Right ventricle myocardium inferior (tissue), 1 donor: ENCODE results near the gene GTF2A1. TPM values are rescaled to one million over a fixed set of nuclear protein-coding genes. Genes with fewer than 3 reads are reported as not detected.
"Not testable (repeated sequence)": the region's sequence is repeated elsewhere in the genome, so short reads cannot be mapped to it uniquely, and the experiment has no call there.

Source experiments
- ATAC-seq: fragments of 200-7000 bp; cut with Tn5 transposase; one replicate; pipeline ENCODE4 v1.9.1; 2020; ENCODE audit warnings: mild to moderate bottlenecking, moderate library complexity
- DNase-seq: peaks from one replicate; pipeline ENCODE4 v3.0.0; 2021; ENCODE audit errors: missing footprints
- intact Hi-C: fragments of 100-400 bp; cut with DNase I; formaldehyde crosslinking; loops from one replicate; pipeline ENCODE4 v1.11.0; 2022
- total RNA-seq: library from RNA; stranded (reverse); fragmentation: NEBNext Ultra II Directional; extraction: Animal tissue kit (Norgen Biotek cat#: 25700); gene quantifications from one replicate; pipeline ENCODE4 v1.2.1, GENCODE V29; 2021
- donor health status: DM: no; HTN: yes; CAD: no; lungs with severe emphysema.

GTF2A1 gene
- total RNA-seq, 1 donor from 2014 or later, result 17.3 TPM

- DNase-seq (no peak), ATAC-seq (no peak)
- intact Hi-C loops, result no loop called here
Observed at GRCh38 chr14:81235096-81235495, 14.3 kb upstream of the GTF2A1 start.

DNA sequence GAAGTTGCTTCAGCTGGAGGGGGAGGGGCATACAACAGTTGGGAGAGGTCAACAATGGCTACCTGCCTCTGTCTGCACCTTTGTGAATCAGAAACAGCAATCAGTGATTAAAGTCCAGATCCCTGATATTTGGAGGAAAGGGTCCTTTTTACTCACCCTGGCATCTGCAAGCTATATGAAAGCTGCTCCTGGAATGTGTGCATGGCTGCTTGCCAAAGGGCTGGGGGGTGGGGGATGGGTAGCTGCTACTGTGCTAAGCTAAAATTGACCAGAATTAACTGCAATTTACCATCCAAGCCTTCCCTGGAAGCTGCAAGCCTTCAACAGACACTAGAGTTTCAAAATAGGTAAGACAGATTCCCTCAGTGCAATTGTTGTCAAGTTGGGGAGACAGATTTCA, 13.5 kb upstream of the GTF2A1 start:
- intact Hi-C loops, result no loop called here
- DNase-seq, result no peak
- ATAC-seq, result no peak

DNA sequence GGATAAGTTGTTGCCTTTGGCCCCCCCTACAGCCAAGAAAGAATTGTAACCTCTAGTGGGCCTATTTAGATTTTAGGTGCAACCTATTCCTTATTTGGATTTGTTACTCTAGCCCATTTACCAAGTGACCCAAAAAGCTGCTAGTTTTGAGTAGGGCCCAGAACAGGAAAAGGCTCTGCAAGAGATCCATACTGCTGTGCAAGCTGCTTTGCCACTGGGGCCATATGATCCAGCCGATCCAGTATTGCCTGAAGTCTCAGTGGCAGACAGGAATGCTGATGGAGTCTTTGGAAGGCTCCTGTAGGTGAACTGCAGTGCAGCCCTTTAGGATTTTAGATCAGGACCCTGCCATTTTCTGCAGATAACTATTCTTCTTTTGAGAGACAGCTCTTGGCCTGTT, 12.9 kb upstream of the GTF2A1 start:
- intact Hi-C loops, result no loop called here
- DNase-seq (no peak), ATAC-seq (no peak)

DNA sequence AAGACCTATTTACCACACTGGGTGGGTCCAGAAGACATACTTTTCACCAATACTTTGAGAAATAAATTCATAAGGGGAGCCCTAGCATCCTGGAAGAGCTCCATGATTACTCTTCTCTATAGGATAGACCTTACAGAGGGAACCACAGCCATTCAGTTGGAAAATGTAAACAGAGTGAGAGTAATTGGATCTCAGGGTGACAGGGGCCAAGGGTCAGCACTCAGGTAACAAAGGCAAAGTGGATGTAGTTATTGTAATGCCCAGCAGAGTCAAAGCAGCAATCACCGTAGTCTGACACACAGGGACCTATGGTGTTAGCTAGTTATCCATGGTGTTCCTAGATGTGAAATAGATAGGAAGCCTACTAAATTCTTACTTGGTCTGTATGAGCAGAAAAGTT, 10.8 kb upstream of the GTF2A1 start:
- intact Hi-C loops, result no loop called here
- DNase-seq (no peak), ATAC-seq (no peak)

DNA sequence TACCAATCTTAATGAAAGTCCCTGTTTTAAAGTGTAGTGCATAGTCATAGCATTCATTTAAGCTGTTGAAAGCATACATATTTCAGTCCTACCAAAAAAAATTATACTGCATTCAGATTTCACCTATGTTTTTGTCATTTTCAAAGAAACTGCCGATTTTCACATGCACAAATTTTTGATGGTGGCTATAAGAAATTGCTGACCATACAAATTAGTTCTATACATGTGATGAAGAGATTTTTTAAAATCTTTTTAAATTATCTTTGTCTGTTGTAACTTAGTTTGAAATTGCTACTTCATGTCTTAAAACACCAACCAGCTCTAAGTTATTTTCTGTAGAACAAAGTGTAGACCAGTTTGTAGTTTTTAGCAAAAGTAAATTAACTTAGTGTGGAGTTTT, 3.5 kb upstream of the GTF2A1 start:
- ATAC-seq (no peak), DNase-seq (no peak)
- intact Hi-C loops, result no loop called here

DNA sequence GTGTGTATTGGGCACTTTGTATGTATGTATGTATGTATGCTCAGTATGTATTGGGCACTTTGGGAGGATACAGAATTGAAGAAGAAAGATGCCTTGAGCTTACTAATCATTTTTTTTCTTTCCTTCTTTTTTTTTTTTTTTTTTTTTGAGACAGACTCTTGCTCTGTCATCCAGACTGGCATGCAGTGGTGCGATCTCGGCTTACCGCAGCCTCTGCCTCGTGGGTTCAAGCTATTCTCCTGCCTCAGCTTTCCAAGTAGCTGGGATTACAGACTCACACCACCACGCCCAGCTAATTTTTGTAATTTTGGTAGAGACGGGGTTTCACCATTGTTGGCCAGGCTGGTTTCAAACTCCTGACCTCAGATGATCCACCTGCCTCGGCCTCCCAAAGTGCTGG, 3.0 kb upstream of the GTF2A1 start:
- DNase-seq, ATAC-seq, intact Hi-C loops: not testable (repeated sequence)

- ATAC-seq (no peak), DNase-seq (no peak)
- intact Hi-C loops, result no loop called here
Observed at GRCh38 chr14:81222691-81223090, 1.9 kb upstream of the GTF2A1 start.

DNA sequence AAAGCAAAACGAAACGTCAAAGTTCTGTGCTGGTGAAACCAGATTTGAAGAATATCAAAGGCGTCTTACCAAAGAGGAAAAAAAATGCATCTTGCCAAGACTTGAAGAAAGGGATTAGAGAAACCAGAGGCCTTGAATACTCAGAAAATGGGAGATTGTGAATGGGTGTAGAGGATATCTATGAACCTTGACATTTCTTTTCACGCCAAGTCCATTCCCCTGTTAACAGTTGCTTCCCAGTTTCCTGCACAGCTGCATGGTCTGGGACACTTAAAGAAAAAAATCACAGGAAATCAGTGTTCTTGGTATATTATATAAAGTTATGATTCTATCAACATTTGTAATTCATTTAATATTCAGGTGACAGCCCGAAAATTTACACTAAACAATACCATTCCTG, 1.4 kb upstream of the GTF2A1 start:
- ATAC-seq (no peak), DNase-seq (no peak)
- intact Hi-C loops, result no loop called here

DNA sequence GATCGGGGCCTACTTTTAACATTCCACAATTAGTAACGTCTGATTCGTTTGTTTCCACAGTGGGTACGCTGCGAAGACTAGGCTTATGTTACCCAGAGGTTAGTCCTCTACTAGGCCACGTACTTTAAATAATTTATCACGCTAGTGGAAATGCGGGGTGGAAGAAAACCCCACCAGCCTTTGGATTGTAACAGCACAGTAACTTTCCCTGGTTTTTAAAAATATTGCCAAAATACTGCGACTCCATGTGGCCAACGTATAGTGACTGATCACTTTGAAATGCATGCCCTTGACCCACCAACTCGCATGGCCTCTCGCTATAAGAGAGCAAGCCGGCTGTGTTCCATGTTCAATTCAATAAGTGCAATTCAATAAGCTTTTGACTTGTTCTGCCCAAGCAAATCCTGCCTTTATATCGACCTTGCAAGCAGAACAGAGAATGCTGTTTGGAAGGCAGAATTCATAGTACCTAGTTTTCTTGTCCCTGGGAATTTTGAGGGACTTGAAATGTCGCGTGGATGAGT, 882 bp upstream of the GTF2A1 start:
- intact Hi-C loops, result no loop called here
- ATAC-seq (no peak), DNase-seq (no peak)

- intact Hi-C loops, result no loop called here
- ATAC-seq (no peak), DNase-seq (no peak)
Observed at GRCh38 chr14:81220580-81220829, 254 bp downstream of the GTF2A1 start.

DNA sequence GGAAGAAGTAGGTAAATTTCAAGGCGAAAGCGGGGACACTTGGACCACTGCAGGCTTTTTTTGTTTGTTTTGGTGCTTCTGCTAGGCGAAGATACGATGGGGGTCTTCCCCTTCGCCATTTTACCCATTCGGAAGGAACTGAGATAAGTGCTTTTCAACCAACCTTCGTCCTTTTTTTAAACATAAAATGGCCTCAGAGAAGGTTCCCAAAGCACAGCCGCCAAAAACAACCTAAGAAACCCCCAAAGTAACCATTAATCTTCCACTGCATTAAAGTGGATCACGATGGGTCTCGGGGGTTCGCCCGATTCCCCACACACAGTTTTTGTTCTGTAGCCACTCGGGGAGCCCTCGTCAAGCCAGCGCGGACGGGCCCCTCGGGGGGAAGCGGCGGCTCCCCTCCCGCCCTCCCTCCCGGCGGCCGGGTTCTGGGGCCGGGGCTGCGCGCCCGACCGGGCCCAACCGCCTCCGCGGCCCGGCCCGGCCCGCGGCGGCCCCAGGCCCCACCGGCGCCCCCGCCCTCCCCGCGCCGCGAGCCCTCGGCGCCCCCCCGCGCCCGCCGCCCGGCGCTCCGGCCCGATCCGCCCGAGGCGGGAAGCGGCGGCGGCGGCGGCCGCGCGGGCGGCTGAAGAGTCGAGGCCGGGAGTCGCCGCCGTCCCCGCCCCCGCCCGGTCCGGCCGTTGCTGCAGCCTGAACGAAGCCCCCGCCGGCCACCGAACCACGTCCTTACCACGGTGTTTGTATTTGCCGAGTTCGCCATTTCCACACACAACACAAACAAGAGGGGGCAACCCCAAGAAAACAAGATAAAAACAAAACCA, 790 bp downstream of the GTF2A1 start:
- ATAC-seq (no peak), DNase-seq (peak; percentile 79)
- intact Hi-C loops, result loop anchor here (5.0 kb wide), 1 partner anchor 48 kb away; no protein-coding TSS in a partner anchor

- intact Hi-C loops, result loop anchor here (5.0 kb wide), 1 partner anchor 47 kb away; no protein-coding TSS in a partner anchor
- peak; percentile 93 for DNase-seq
- peak; percentile 87 for ATAC-seq
Observed at GRCh38 chr14:81219210-81219758, 1.5 kb downstream of the GTF2A1 start.

- intact Hi-C loops, result loop anchor here (1.0 to 5.0 kb wide), 2 partner anchors 216 to 260 kb away; no protein-coding TSS in a partner anchor
- DNase-seq (no peak), ATAC-seq (peak; percentile 83)
Observed at GRCh38 chr14:81211844-81212243, 8.9 kb downstream of the GTF2A1 start.

GRCh38 chr14:81209167-81209836, 11.5 kb downstream of the GTF2A1 start:
- DNase-seq (no peak), ATAC-seq (no peak)
- intact Hi-C loops, result no loop called here

DNA sequence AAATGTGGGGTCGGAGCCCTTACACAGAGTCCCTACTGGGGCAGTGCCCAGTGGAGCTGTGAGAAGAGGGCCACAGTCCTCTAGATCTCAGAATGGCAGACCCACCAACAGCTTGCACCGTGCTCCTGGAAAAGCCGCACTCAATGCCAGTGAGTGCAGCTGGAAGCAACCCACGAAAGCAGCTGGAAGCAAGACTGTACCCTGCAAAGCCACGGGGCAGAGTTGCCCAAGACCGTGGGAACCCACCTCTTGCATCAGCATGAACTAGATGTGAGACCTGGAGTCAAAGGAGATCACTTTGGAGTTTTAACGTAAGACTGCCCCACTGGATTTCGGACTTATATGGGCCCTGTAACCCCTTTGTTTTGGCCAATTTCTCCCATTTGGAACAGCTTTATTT, 12.3 kb downstream of the GTF2A1 start:
- no peak for DNase-seq
- ATAC-seq, result no peak
- intact Hi-C loops, result no loop called here

GRCh38 chr14:81206115-81206514, 14.6 kb downstream of the GTF2A1 start:
- ATAC-seq, result no peak
- DNase-seq, result no peak
- intact Hi-C loops, result no loop called here

- ATAC-seq, result no peak
- intact Hi-C loops, result no loop called here
- DNase-seq, result no peak
Observed at GRCh38 chr14:81205639-81206038, 15.1 kb downstream of the GTF2A1 start.

- no peak for ATAC-seq
- DNase-seq, result no peak
- intact Hi-C loops, result no loop called here
Observed at GRCh38 chr14:81200054-81200453, 20.7 kb downstream of the GTF2A1 start.

DNA sequence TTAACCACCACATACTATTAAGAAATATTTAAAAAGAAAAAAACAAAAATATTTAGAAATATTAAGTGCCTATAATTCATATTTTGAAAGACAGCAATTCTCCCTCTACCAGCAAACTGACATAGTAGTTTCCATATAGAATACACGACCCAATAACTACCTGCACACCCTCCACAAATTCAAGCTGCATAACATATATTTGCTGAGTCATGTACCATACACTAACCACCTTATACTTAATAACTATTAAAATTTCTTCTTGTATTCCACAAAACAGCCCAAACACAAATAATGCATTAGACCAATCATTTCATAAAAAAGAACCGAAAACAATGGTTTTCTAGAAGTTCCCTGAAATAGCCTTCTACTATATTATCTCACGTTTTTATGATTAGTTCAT, 21.7 kb downstream of the GTF2A1 start:
- ATAC-seq, result no peak
- DNase-seq, result no peak
- intact Hi-C loops, result no loop called here

DNA sequence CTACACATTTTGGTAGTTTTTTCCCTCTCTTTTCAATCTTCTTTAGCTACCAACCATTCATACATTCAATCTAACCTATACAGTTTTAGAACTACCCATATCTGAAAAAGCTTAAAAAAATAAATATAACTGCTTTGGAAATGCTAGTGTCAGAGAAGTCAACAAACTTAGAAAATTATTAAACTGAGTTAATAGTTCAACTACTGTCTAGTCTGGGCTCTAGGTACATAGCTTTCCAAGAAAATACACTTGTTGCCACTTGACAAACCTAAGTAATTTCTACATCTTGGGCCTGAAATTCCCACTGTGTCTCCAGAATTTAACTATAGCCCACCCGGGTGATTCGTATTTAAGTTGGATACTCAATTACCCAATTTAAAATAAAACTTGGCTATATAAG, 22.1 kb downstream of the GTF2A1 start:
- no peak for DNase-seq
- no peak for ATAC-seq
- intact Hi-C loops, result no loop called here
